GM12878 (cell line): Measurements from ENCODE around the gene SCRG1. TPM values are rescaled to one million over a fixed set of nuclear protein-coding genes. Genes with fewer than 3 reads are reported as not detected.

Experiments
- ASH2L ChIP-seq: fragments of 300-600, 200-600 bp; sonication (generic); IDR thresholded peaks from 2 replicates; pipeline ENCODE4 v1.6.1; 2017; ENCODE audit warnings: low read depth, mild to moderate bottlenecking, borderline replicate concordance
- BHLHE40 ChIP-seq, 2 experiments: fragments of 450-650 bp in 1 of 2; IDR thresholded peaks; 2 replicates each; pipeline ENCODE4 v1.6.1; 2011 to 2017; ENCODE audit warnings: low read depth in 2 of 2, borderline replicate concordance in 1 of 2, improper control_type of control experiment in 1 of 2, low read length in 1 of 2, mild to moderate bottlenecking in 1 of 2
- DPF2 ChIP-seq: fragments of 450-650 bp; IDR thresholded peaks from 2 replicates; pipeline ENCODE4 v1.6.1; 2017; ENCODE audit warnings: mild to moderate bottlenecking
- IKZF2 ChIP-seq, 2 experiments: fragments of 450-650 bp; IDR thresholded peaks; 2 replicates each; pipeline ENCODE4 v1.6.1; 2017; ENCODE audit warnings: mild to moderate bottlenecking in 2 of 2, moderate library complexity in 2 of 2
- LARP7 ChIP-seq: fragments of 450-650 bp; IDR thresholded peaks from 2 replicates; pipeline ENCODE4 v1.6.1; 2017; ENCODE audit warnings: mild to moderate bottlenecking
- PAX5 ChIP-seq: IDR thresholded peaks from 2 replicates; pipeline ENCODE4 v1.6.1; 2011; ENCODE audit warnings: low read depth, low read length, borderline replicate concordance
- POLR2A ChIP-seq: IDR thresholded peaks from 2 replicates; pipeline ENCODE4 v1.6.1; 2011; ENCODE audit warnings: low read depth, mild to moderate bottlenecking, low read length
- RELA ChIP-seq: fragments of 450-650 bp; IDR thresholded peaks from 2 replicates; pipeline ENCODE4 v1.8.0; 2014; ENCODE audit warnings: borderline replicate concordance; ENCODE audit not compliant: partially characterized antibody
- REST ChIP-seq: IDR thresholded peaks from 2 replicates; pipeline ENCODE4 v1.6.1; 2012; ENCODE audit warnings: mild to moderate bottlenecking, low read depth, low read length
- SP1 ChIP-seq: IDR thresholded peaks from one replicate; pipeline ENCODE4 v1.6.1; 2011; ENCODE audit warnings: low read depth, low read length
- polyA plus RNA-seq, 11 experiments: library from polyadenylated mRNA; depleted of rRNA in 4 of 11; unstranded in 6 of 11; stranded (reverse) in 5 of 11; fragments of >200 nt; fragmentation: Nextera tagmentation in 4 of 11; fragmentation: Illumina TruSeq in 1 of 11; extraction: Ambion mirVana in 4 of 11; extraction: Trizol in 1 of 11; gene quantifications; 1 replicate in 1 of 11; 2 replicates in 10 of 11; pipeline versions ENCODE4 v1.2.1 to v1.2.3, GENCODE V29; 2011 to 2016; ENCODE audit warnings: inconsistent platforms in 2 of 11, missing spikeins in 2 of 11, low read depth in 1 of 11
- total RNA-seq, 4 experiments: library from RNA; depleted of rRNA in 3 of 4; stranded (reverse); fragments of >200 nt in 3 of 4; fragmentation: Illumina TruSeq in 1 of 4; extraction: Trizol in 1 of 4; gene quantifications; 2 replicates each; pipeline versions ENCODE4 v1.2.1 to v1.2.3, GENCODE V29; 2013 to 2021

Gene SCRG1
- total and polyA plus RNA-seq, 10 of the 15 experiments (the other 5 are each of a cell fraction or from before 2014, with no cell fraction given), result 0.02 to 0.58 (median 0.54) TPM; not detected in 7

- TF ChIP-seq LARP7 (0 out of 2 replicates have a peak, but pooled peaks have one; percentile 47), REST (no peak), BHLHE40 (IDR thresholded peaks at IDR 0.05; ENCODE audit: borderline replicate concordance in 1 of 2, low read depth in 2 of 2, low read length in 1 of 2) (peak in 1 of 2 experiments; percentile 16; a peak in 1 of 4 replicates), ASH2L (peak; percentile 2; the same call in 1 of the 2 replicates), IKZF2 (IDR thresholded peaks at IDR 0.05) (peak; percentile 38 to 57; a peak in 2 of 4 replicates), RELA (no peak), PAX5 (no peak), DPF2 (0 out of 2 replicates have a peak, but pooled peaks have one; percentile 4), SP1 (no peak), POLR2A (peak; percentile 28; the same call in 1 of the 2 replicates)
These were observed 27.4 kb downstream of the SCRG1 start (continued) for GRCh38 chr4:173371292-173372192.
